A549 (cell line): ENCODE data around the gene LDLRAD4. TPM values are rescaled to one million over a fixed set of nuclear protein-coding genes. Genes with fewer than 3 reads are reported as not detected.
A peak's percentile ranks its signal among the peaks of the same experiment; 100 is the strongest.

Experiments used
- ATAC-seq, 2 experiments: fragments of 200-7000 bp in 1 of 2; fragments of >200 bp in 1 of 2; cut with Nextera tagmentation in 1 of 2; cut with Tn5 transposase in 1 of 2; 3 replicates each; pipeline versions ENCODE4 v1.8.0 to v1.9.1; 2018 to 2020; ENCODE audit warnings: mild to moderate bottlenecking in 1 of 2, moderate library complexity in 1 of 2
- CTCF ChIA-PET: fragments of 300-600 bp; sonication (Branson Sonifier 250); formaldehyde crosslinking; extraction: SDS; loops from one replicate; lab custom pipeline; 2021; ENCODE audit warnings: antibody characterized with exemption, inconsistent platforms; lab: Yijun Ruan, JAX
- POLR2A ChIA-PET: fragments of 350-600 bp; formaldehyde crosslinking; extraction: SDS; loops from one replicate; lab custom pipeline; 2021; ENCODE audit warnings: antibody characterized with exemption, inconsistent platforms; lab: Yijun Ruan, JAX
- DNase-seq, 2 experiments: peaks; one replicate each; pipeline versions ENCODE4 v3.0.0 to v3.0.0-alpha.2; 2011 to 2016; ENCODE audit warnings: low read depth in 1 of 2, low spot score in 1 of 2
- FAIRE-seq: peaks from 2 replicates; lab custom pipeline; 2011; peaks lifted over from hg19 to GRCh38; lab: Jason Lieb, UNC
- H3K27ac ChIP-seq, 2 experiments: fragments of >200 bp; sonication (Bioruptor Twin); formaldehyde crosslinking; 3 replicates each; pipeline ENCODE4 v1.5.1; 2016 to 2017
- H3K4me1 ChIP-seq: fragments of >200 bp; sonication (Bioruptor Twin); formaldehyde crosslinking; 3 replicates; pipeline ENCODE4 v1.6.1; 2016
- H3K4me2 ChIP-seq: fragments of >200 bp; sonication (Bioruptor Twin); formaldehyde crosslinking; 3 replicates; pipeline ENCODE4 v1.6.1; 2016
- H3K4me3 ChIP-seq: fragments of >200 bp; sonication (Bioruptor Twin); formaldehyde crosslinking; 3 replicates; pipeline ENCODE4 v1.5.1; 2016
- H3K9me3 ChIP-seq: fragments of >200 bp; sonication (Bioruptor Twin); formaldehyde crosslinking; 3 replicates; pipeline ENCODE4 v1.6.1; 2016
- BHLHE40 ChIP-seq: IDR thresholded peaks from 2 replicates; pipeline ENCODE4 v1.6.1; 2012; ENCODE audit warnings: low read depth, low read length, inconsistent platforms
- CBX8 ChIP-seq: fragments of 200-600 bp; sonication (generic); IDR thresholded peaks from 2 replicates; pipeline ENCODE4 v1.6.1; 2016
- CEBPB ChIP-seq, 2 experiments: fragments of >200 bp in 1 of 2; sonication (Bioruptor Twin) in 1 of 2; formaldehyde crosslinking in 1 of 2; IDR thresholded peaks; 2 replicates each; pipeline ENCODE4 v1.6.1; 2012 to 2016
- CHD2 ChIP-seq: fragments of 150-350 bp; IDR thresholded peaks from 2 replicates; pipeline ENCODE4 v1.6.1; 2014; ENCODE audit warnings: low read length; ENCODE audit not compliant: partially characterized antibody
- CHD4 ChIP-seq: fragments of 200-600 bp; sonication (generic); IDR thresholded peaks from 2 replicates; pipeline ENCODE4 v1.6.1; 2016; ENCODE audit warnings: antibody characterized with exemption, mild to moderate bottlenecking, borderline replicate concordance
- FOSB ChIP-seq: fragments of 250-450 bp; sonication (Bioruptor Pico); IDR thresholded peaks from 2 replicates; pipeline ENCODE4 v1.5.0; 2020; ENCODE audit warnings: mild to moderate bottlenecking, moderate library complexity
- FOSL2 ChIP-seq, 2 experiments: fragments of 450-650 bp in 1 of 2; fragments of >200 bp in 1 of 2; sonication (Bioruptor Twin) in 1 of 2; formaldehyde crosslinking; IDR thresholded peaks; 2 replicates each; pipeline versions ENCODE4 v1.5.0 to v1.6.1; 2016 to 2020; ENCODE audit warnings: mild to moderate bottlenecking in 1 of 2, moderate library complexity in 1 of 2
- HES2 ChIP-seq: fragments of >200 bp; sonication (Bioruptor Twin); formaldehyde crosslinking; IDR thresholded peaks from 2 replicates; pipeline ENCODE4 v1.6.1; 2016
- JUN ChIP-seq, 2 experiments: fragments of >200 bp; sonication (Bioruptor Twin); formaldehyde crosslinking; IDR thresholded peaks; 2 replicates in 1 of 2; 3 replicates in 1 of 2; pipeline ENCODE4 v1.6.1; 2016 to 2017
- KDM5A ChIP-seq: fragments of 200-600 bp; sonication (generic); IDR thresholded peaks from 2 replicates; pipeline ENCODE4 v1.6.1; 2016; ENCODE audit warnings: antibody characterized with exemption, mild to moderate bottlenecking
- MAFK ChIP-seq: fragments of 450-650 bp; IDR thresholded peaks from 2 replicates; pipeline ENCODE4 v1.6.1; 2014; ENCODE audit not compliant: partially characterized antibody
- MAZ ChIP-seq: fragments of 150-350 bp; IDR thresholded peaks from 2 replicates; pipeline ENCODE4 v1.6.1; 2014; ENCODE audit warnings: antibody characterized with exemption, low read depth, low read length, borderline replicate concordance
- MYC ChIP-seq: IDR thresholded peaks from 2 replicates; pipeline ENCODE4 v1.6.1; 2012; ENCODE audit warnings: mild to moderate bottlenecking, inconsistent platforms, low read length, improper control_type of control experiment, borderline replicate concordance
- NFE2L2 ChIP-seq: fragments of 150-350 bp; conservative IDR thresholded peaks from 2 replicates; pipeline ENCODE4 v1.6.1; 2014; ENCODE audit warnings: low read length
- NR3C1 ChIP-seq: fragments of >200 bp; sonication (Bioruptor Twin); formaldehyde crosslinking; IDR thresholded peaks from 3 replicates; pipeline ENCODE4 v1.6.1; 2017
- RARB ChIP-seq: fragments of 250-450 bp; sonication (Bioruptor Pico); IDR thresholded peaks from 2 replicates; pipeline ENCODE4 v1.8.0; 2021; ENCODE audit warnings: mild to moderate bottlenecking, moderate library complexity
- SREBF2 ChIP-seq: fragments of 450-650 bp; IDR thresholded peaks from 2 replicates; pipeline ENCODE4 v1.6.1; 2014; ENCODE audit warnings: mild to moderate bottlenecking, moderate library complexity
- TFCP2L1 ChIP-seq: fragments of 250-450 bp; sonication (Bioruptor Pico); IDR thresholded peaks from 2 replicates; pipeline ENCODE4 v1.5.0; 2021; ENCODE audit warnings: mild to moderate bottlenecking
- TP53 ChIP-seq: fragments of 250-450 bp; sonication (Bioruptor Pico); IDR thresholded peaks from 2 replicates; pipeline ENCODE4 v1.5.0; 2021; ENCODE audit warnings: mild to moderate bottlenecking, moderate library complexity
- ZFP36 ChIP-seq: fragments of 450-650 bp; IDR thresholded peaks from 2 replicates; pipeline ENCODE4 v1.6.1; 2014; ENCODE audit warnings: borderline replicate concordance; ENCODE audit not compliant: partially characterized antibody
- ZNF302 ChIP-seq: fragments of 250-450 bp; sonication (Bioruptor Pico); IDR thresholded peaks from 2 replicates; pipeline ENCODE4 v1.9.0; 2021; ENCODE audit warnings: inconsistent platforms, mild to moderate bottlenecking, moderate library complexity
- ZSCAN20 ChIP-seq: fragments of 250-450 bp; sonication (Bioruptor Pico); IDR thresholded peaks from 2 replicates; pipeline ENCODE4 v1.8.0; 2022; ENCODE audit warnings: mild to moderate bottlenecking, moderate library complexity
- WGBS: methylation state at CpG from one replicate; pipeline ENCODE4 v1.1.6; 2017; ENCODE audit errors: missing lambda C conversion rate; 5-methylcytosine and 5-hydroxymethylcytosine counted together
- polyA plus RNA-seq, 4 experiments: library from polyadenylated mRNA; depleted of rRNA in 3 of 4; stranded (reverse); fragments of >200 nt; fragmentation: RNase III in 1 of 4; extraction: RNeasy Plus Mini Kit Qiagen cat#74134 plus additional on column Dnase treatment in 1 of 4; gene quantifications; 2 replicates in 3 of 4; 3 replicates in 1 of 4; pipeline ENCODE4 v1.2.3, GENCODE V29; 2011 to 2017
- TF ChIP-seq, protein P1 (sequence below): fragments of 250-450 bp; sonication (Bioruptor Pico); IDR thresholded peaks from 2 replicates; pipeline ENCODE4 v1.5.0; 2020; ENCODE audit warnings: low read depth, mild to moderate bottlenecking, moderate library complexity
- TF ChIP-seq, protein P2 (sequence below): fragments of >200 bp; sonication (Bioruptor Twin); formaldehyde crosslinking; IDR thresholded peaks from 3 replicates; pipeline ENCODE4 v1.5.1; 2016
- TF ChIP-seq, protein P3 (sequence below): fragments of 150-350 bp; IDR thresholded peaks from 2 replicates; pipeline ENCODE4 v1.6.1; 2014; ENCODE audit warnings: low read depth, mild to moderate bottlenecking, low read length

Gene LDLRAD4
- polyA plus RNA-seq, 2 of the 4 experiments (the other 2 are of a cell fraction): 5.2 to 7.6 TPM

DNA sequence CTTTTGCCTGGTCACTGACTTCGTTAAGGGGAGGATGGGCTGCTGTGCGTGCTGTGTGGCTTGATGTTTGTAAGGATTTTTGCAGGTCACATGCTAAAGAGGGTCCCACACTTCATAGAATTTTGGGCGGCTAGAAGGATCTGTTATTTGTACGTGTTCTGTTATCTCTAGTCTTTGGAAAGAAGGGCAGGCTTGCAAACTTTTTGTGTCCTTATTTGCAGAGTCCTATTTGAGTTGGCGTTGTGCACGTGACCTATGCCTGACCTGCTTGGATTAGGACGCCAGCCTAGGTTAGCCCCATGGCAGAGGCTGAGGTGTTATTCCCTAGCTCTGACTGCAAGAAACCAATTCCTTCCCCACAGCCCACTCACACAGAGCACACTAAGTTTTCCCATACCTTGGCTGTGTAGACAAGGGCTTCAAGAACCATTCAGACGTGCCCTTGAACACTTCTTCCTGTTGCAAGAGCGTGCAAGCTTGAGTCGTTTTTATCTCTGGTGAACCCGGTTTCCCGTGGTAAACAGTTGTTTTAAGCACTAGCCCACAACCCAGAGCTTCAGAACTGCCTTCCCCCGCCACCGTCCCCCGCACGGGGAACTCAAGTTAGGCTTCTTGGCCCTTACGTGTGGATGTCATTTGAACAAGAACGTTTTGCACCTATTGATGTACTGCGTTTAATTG, 94.6 kb downstream of the LDLRAD4 start:
- ATAC-seq (no peak), FAIRE-seq (no peak), DNase-seq (no peak)
- Histone ChIP-seq H3K4me2 (no peak overlapping the region), H3K4me3 (no peak overlapping the region), H3K9me3 (peaks cover 10% of the 10 kb centered on the region), H3K4me1 (no peaks in the 10 kb centered on the region), H3K27ac (no peak overlapping the region)
- WGBS: 72% methylated on average over 19 of the region's 19 CpGs
- ChIA-PET POLR2A (no interaction called here), CTCF (interaction anchor here (0.8 kb wide), 1 partner anchor 14 kb away, joined by 3 read pairs; no protein-coding TSS in a partner anchor)
- TF ChIP-seq CHD4 (no peak), MYC (no peak), MAFK (no peak), JUN (IDR thresholded peaks at IDR 0.05) (no peak), TFCP2L1 (no peak), KDM5A (no peak), FOSB (no peak), ZNF302 (CRISPR knock-in tag) (no peak), CBX8 (no peak), NR3C1 (no peak), NFE2L2 (no peak), BHLHE40 (no peak), TP53 (no peak)
- TF ChIP-seq, protein P1, sequence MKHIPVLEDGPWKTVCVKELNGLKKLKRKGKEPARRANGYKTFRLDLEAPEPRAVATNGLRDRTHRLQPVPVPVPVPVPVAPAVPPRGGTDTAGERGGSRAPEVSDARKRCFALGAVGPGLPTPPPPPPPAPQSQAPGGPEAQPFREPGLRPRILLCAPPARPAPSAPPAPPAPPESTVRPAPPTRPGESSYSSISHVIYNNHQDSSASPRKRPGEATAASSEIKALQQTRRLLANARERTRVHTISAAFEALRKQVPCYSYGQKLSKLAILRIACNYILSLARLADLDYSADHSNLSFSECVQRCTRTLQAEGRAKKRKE (CRISPR knock-in tag): no peak
- TF ChIP-seq, protein P2, sequence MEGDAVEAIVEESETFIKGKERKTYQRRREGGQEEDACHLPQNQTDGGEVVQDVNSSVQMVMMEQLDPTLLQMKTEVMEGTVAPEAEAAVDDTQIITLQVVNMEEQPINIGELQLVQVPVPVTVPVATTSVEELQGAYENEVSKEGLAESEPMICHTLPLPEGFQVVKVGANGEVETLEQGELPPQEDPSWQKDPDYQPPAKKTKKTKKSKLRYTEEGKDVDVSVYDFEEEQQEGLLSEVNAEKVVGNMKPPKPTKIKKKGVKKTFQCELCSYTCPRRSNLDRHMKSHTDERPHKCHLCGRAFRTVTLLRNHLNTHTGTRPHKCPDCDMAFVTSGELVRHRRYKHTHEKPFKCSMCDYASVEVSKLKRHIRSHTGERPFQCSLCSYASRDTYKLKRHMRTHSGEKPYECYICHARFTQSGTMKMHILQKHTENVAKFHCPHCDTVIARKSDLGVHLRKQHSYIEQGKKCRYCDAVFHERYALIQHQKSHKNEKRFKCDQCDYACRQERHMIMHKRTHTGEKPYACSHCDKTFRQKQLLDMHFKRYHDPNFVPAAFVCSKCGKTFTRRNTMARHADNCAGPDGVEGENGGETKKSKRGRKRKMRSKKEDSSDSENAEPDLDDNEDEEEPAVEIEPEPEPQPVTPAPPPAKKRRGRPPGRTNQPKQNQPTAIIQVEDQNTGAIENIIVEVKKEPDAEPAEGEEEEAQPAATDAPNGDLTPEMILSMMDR: no peak

DNA sequence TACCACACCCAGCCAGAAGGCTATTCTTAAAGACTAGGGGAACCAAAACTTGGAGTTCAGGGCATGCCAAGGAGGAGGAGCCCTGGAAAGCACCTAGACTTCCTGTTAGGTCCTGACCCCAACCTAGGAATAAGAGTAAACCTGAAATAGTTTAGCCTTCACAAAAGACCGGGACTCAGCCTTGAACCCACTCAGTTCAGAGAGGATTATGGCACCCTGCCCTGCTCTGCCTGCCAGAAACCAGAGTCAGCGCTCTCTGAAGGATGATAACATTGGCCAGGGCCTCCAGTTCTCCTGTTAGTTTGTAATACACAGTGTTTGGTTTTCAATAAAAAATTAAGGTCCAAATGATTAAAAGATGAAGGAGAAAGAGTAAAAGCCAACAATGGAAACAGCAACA, 96.4 kb downstream of the LDLRAD4 start:
- Histone ChIP-seq H3K4me2 (no peak overlapping the region), H3K4me3 (no peak overlapping the region), H3K4me1 (no peaks in the 10 kb centered on the region), H3K27ac (no peak overlapping the region), H3K9me3 (peaks cover 10% of the 10 kb centered on the region)
- WGBS: 42% methylated on average over 2 of the region's 2 CpGs
- DNase-seq: no peak
- ATAC-seq: no peak
- no peak for FAIRE-seq
- POLR2A ChIA-PET: no interaction called here
- TF ChIP-seq, protein P1 (CRISPR knock-in tag): no peak
- TF ChIP-seq CBX8 (no peak), CHD2 (no peak), FOSB (no peak), ZSCAN20 (no peak), CHD4 (no peak), BHLHE40 (no peak), HES2 (no peak)
- CTCF ChIA-PET: no interaction called here

GRCh38 chr18:13316063-13316462, 97.5 kb downstream of the LDLRAD4 start:
- Histone ChIP-seq H3K9me3 (peaks cover 10% of the 10 kb centered on the region), H3K4me3 (no peak overlapping the region), H3K4me1 (no peaks in the 10 kb centered on the region), H3K27ac (no peak overlapping the region), H3K4me2 (no peak overlapping the region)
- ChIA-PET POLR2A (no interaction called here), CTCF (no interaction called here)
- ATAC-seq: no peak
- FAIRE-seq: no peak
- TF ChIP-seq, protein P3, sequence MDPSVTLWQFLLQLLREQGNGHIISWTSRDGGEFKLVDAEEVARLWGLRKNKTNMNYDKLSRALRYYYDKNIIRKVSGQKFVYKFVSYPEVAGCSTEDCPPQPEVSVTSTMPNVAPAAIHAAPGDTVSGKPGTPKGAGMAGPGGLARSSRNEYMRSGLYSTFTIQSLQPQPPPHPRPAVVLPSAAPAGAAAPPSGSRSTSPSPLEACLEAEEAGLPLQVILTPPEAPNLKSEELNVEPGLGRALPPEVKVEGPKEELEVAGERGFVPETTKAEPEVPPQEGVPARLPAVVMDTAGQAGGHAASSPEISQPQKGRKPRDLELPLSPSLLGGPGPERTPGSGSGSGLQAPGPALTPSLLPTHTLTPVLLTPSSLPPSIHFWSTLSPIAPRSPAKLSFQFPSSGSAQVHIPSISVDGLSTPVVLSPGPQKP: no peak
- TF ChIP-seq KDM5A (no peak), MAZ (no peak), FOSB (no peak), NR3C1 (no peak), FOSL2 (IDR thresholded peaks at IDR 0.05) (no peak), FOSL2 (CRISPR knock-in tag; IDR thresholded peaks at IDR 0.05) (no peak), ZFP36 (no peak), RARB (CRISPR knock-in tag) (no peak), SREBF2 (no peak), CEBPB (IDR thresholded peaks at IDR 0.05) (no peak)
- TF ChIP-seq, protein P1 (CRISPR knock-in tag): no peak
- peak in 1 of 2 experiments; percentile 6 for DNase-seq
- 58% methylated on average over 3 of the region's 3 CpGs for WGBS
